Measurements from ENCODE around the gene RAB40B.
A peak's percentile ranks its signal among the peaks of the same experiment; 100 is the strongest.

Gene RAB40B

GRCh38 chr17:82716203-82717010, 17.9 kb upstream of the RAB40B start, which contains the start of gene FN3KRP:
TSS of gene FN3KRP (plus strand) at chr17:82716706. CDS start at chr17:82716756, 50 bp downstream.
- peak; percentile 100 for DNase-seq (ENCODE audit: low spot score)

- DNase-seq (ENCODE audit: low spot score), result no peak
Observed at GRCh38 chr17:82713071-82713723, 14.7 kb upstream of the RAB40B start.

GRCh38 chr17:82710499-82711232, 12.2 kb upstream of the RAB40B start:
- no peak for DNase-seq (ENCODE audit: low spot score)

GRCh38 chr17:82709676-82710498, 11.4 kb upstream of the RAB40B start:
- no peak for DNase-seq (ENCODE audit: low spot score)

GRCh38 chr17:82709024-82709675, 10.7 kb upstream of the RAB40B start:
- no peak for DNase-seq (ENCODE audit: low spot score)

- DNase-seq (ENCODE audit: low spot score), result no peak
Observed at GRCh38 chr17:82705756-82706155, 7.3 kb upstream of the RAB40B start.

- DNase-seq (ENCODE audit: low spot score), result no peak
Observed at GRCh38 chr17:82704886-82705285, 6.4 kb upstream of the RAB40B start.

GRCh38 chr17:82703935-82704865, 5.7 kb upstream of the RAB40B start:
- peak; percentile 75 for DNase-seq (ENCODE audit: low spot score)

GRCh38 chr17:82703036-82703745, 4.7 kb upstream of the RAB40B start:
- DNase-seq (ENCODE audit: low spot score), result no peak

GRCh38 chr17:82702231-82702927, 3.9 kb upstream of the RAB40B start:
- DNase-seq (ENCODE audit: low spot score), result no peak

GRCh38 chr17:82699551-82699950, 1.1 kb upstream of the RAB40B start:
- DNase-seq (ENCODE audit: low spot score), result no peak

GRCh38 chr17:82698974-82699442, 510 bp upstream of the RAB40B start:
- no peak for DNase-seq (ENCODE audit: low spot score)

GRCh38 chr17:82697808-82698064, 762 bp downstream of the RAB40B start:
- no peak for DNase-seq (ENCODE audit: low spot score)

- DNase-seq (ENCODE audit: low spot score), result no peak
Observed at GRCh38 chr17:82696916-82697807, 1.3 kb downstream of the RAB40B start.

- no peak for DNase-seq (ENCODE audit: low spot score)
Observed at GRCh38 chr17:82696259-82696658, 2.2 kb downstream of the RAB40B start.

- no peak for DNase-seq (ENCODE audit: low spot score)
Observed at GRCh38 chr17:82694647-82695046, 3.9 kb downstream of the RAB40B start.

- no peak for DNase-seq (ENCODE audit: low spot score)
Observed at GRCh38 chr17:82693168-82693867, 5.2 kb downstream of the RAB40B start.
